HG03060 (cell line): ENCODE measurements around the gene KCNB1.

ENCODE experiments used
- ATAC-seq: cut with Tn5 transposase; IDR thresholded peaks from one replicate; pipeline ENCODE4 v1.9.1; 2021; ENCODE audit warnings: low read depth, moderate number of reproducible peaks; ENCODE audit not compliant: unreplicated experiment

KCNB1 gene

GRCh38 chr20:49367113-49367512 is 115.4 kb downstream of the KCNB1 start:
- no peak for ATAC-seq

GRCh38 chr20:49366687-49367086 is 115.8 kb downstream of the KCNB1 start:
- ATAC-seq = no peak

- no peak for ATAC-seq
These were observed 120.4 kb downstream of the KCNB1 start for GRCh38 chr20:49361862-49362660.

- no peak for ATAC-seq
These were observed 122.1 kb downstream of the KCNB1 start for GRCh38 chr20:49360242-49360968.

GRCh38 chr20:49356676-49357075 is 125.8 kb downstream of the KCNB1 start:
- ATAC-seq = no peak

GRCh38 chr20:49354673-49355072 is 127.8 kb downstream of the KCNB1 start:
- no peak for ATAC-seq

GRCh38 chr20:49353348-49353747 is 129.1 kb downstream of the KCNB1 start:
- no peak for ATAC-seq

- no peak for ATAC-seq
These were observed 129.7 kb downstream of the KCNB1 start for GRCh38 chr20:49352751-49353150.

GRCh38 chr20:49351775-49352174 is 130.7 kb downstream of the KCNB1 start:
- ATAC-seq = no peak

- ATAC-seq = no peak
These were observed 132.7 kb downstream of the KCNB1 start for GRCh38 chr20:49349694-49350252.

- no peak for ATAC-seq
These were observed 133.4 kb downstream of the KCNB1 start for GRCh38 chr20:49349078-49349477.

- no peak for ATAC-seq
These were observed 133.9 kb downstream of the KCNB1 start for GRCh38 chr20:49348563-49348962.

GRCh38 chr20:49347156-49347555 is 135.3 kb downstream of the KCNB1 start:
- no peak for ATAC-seq

- ATAC-seq = no peak
These were observed 135.8 kb downstream of the KCNB1 start for GRCh38 chr20:49346682-49347081.

- ATAC-seq = no peak
These were observed 136.9 kb downstream of the KCNB1 start for GRCh38 chr20:49345524-49345923.

GRCh38 chr20:49344975-49345374 is 137.5 kb downstream of the KCNB1 start:
- ATAC-seq = no peak

- ATAC-seq = no peak
These were observed 138.3 kb downstream of the KCNB1 start for GRCh38 chr20:49344140-49344539.

- ATAC-seq = no peak
These were observed 139.2 kb downstream of the KCNB1 start for GRCh38 chr20:49343246-49343645.

GRCh38 chr20:49340161-49340966 is 142.1 kb downstream of the KCNB1 start:
- no peak for ATAC-seq

- no peak for ATAC-seq
These were observed 143.3 kb downstream of the KCNB1 start for GRCh38 chr20:49339123-49339522.

GRCh38 chr20:49338061-49338460 is 144.4 kb downstream of the KCNB1 start:
- ATAC-seq = no peak
